OCI-LY7 (cell line): ENCODE results near the gene EDN1. TPM values are rescaled to one million over a fixed set of nuclear protein-coding genes. Genes with fewer than 3 reads are reported as not detected.

Experiments used
- Bru-seq: library from RNA; stranded (reverse); fragments of 400-500 nt; gene quantifications from one replicate; lab custom pipeline; 2021; lab: Mats Ljungman, UMichigan
- BruChase-seq, 2 experiments: library from RNA; stranded (reverse); fragments of 400-500 nt; gene quantifications; one replicate each; lab custom pipeline; 2021; lab: Mats Ljungman, UMichigan
- BruUV-seq: library from RNA; stranded (reverse); fragments of 400-500 nt; replicated peaks from 2 replicates; lab custom pipeline; 2021; lab: Mats Ljungman, UMichigan
- CTCF ChIA-PET: fragments of 300-600 bp; sonication (Branson Sonifier 250); formaldehyde crosslinking; loops from one replicate; lab custom pipeline; 2022; ENCODE audit warnings: antibody characterized with exemption; ENCODE audit not compliant: unreplicated experiment; lab: Charles Lee
- POLR2A ChIA-PET: fragments of 300-600 bp; sonication (Branson Sonifier 250); formaldehyde crosslinking; loops from one replicate; lab custom pipeline; 2022; ENCODE audit warnings: antibody characterized with exemption; lab: Charles Lee
- DNase-seq: peaks from one replicate; pipeline ENCODE4 v3.0.0-alpha.2; 2015; ENCODE audit warnings: low spot score
- H2AFZ ChIP-seq: fragments of 200-600 bp; sonication (generic), shearing (Covaris generic); 2 replicates; pipeline ENCODE4 v1.6.1; 2014; ENCODE audit warnings: mild to moderate bottlenecking, antibody characterized with exemption, low read length, moderate library complexity
- H3K27ac ChIP-seq: fragments of 200-600 bp; sonication (generic); 2 replicates; pipeline ENCODE4 v1.5.1; 2014; ENCODE audit warnings: mixed run types, low read depth, mild to moderate bottlenecking, moderate library complexity, low read length, inconsistent platforms; ENCODE audit not compliant: poor library complexity, severe bottlenecking
- H3K36me3 ChIP-seq: fragments of 200-600 bp; sonication (generic); 2 replicates; pipeline ENCODE4 v1.6.1; 2014; ENCODE audit warnings: mild to moderate bottlenecking, antibody characterized with exemption, low read length, moderate library complexity, mixed read lengths; ENCODE audit not compliant: insufficient read depth
- H3K4me1 ChIP-seq: fragments of 200-600 bp; sonication (generic); 2 replicates; pipeline ENCODE4 v1.5.1; 2014; ENCODE audit warnings: mild to moderate bottlenecking, low read length; ENCODE audit not compliant: insufficient read depth, poor library complexity, severe bottlenecking
- H3K4me2 ChIP-seq: fragments of 200-600 bp; sonication (generic); 2 replicates; pipeline ENCODE4 v1.6.1; 2014; ENCODE audit warnings: mild to moderate bottlenecking, low read length
- H3K4me3 ChIP-seq: fragments of 200-600 bp; sonication (generic); 2 replicates; pipeline ENCODE4 v1.5.1; 2014; ENCODE audit warnings: mild to moderate bottlenecking, low read depth, low read length; ENCODE audit not compliant: poor library complexity, severe bottlenecking
- H3K79me2 ChIP-seq: fragments of 200-600 bp; sonication (generic); 2 replicates; pipeline ENCODE4 v1.6.1; 2016; ENCODE audit warnings: low read depth, mild to moderate bottlenecking, low read length, moderate library complexity, mixed read lengths; ENCODE audit not compliant: insufficient read depth
- H3K9me2 ChIP-seq: fragments of 200-600 bp; sonication (generic); 2 replicates; pipeline ENCODE4 v1.6.1; 2016; ENCODE audit warnings: mild to moderate bottlenecking, low read length, mixed read lengths; ENCODE audit not compliant: insufficient read depth
- H3K9me3 ChIP-seq: fragments of 200-600 bp; sonication (generic); 2 replicates; pipeline ENCODE4 v1.6.1; 2014; ENCODE audit warnings: mild to moderate bottlenecking, mixed run types, low read length, mixed read lengths
- H4K20me1 ChIP-seq: fragments of 200-600 bp; sonication (generic); 2 replicates; pipeline ENCODE4 v1.6.1; 2014; ENCODE audit warnings: mild to moderate bottlenecking, antibody characterized with exemption, low read length, moderate library complexity, mixed read lengths; ENCODE audit not compliant: insufficient read depth
- CTCF ChIP-seq: fragments of 200-600 bp; sonication (generic); conservative IDR thresholded peaks from 2 replicates; pipeline ENCODE4 v1.5.1; 2014; ENCODE audit warnings: mild to moderate bottlenecking, antibody characterized with exemption, low read length, moderate library complexity, mixed read lengths
- EZH2phosphoT487 ChIP-seq: fragments of 200-600 bp; sonication (generic); IDR thresholded peaks from 2 replicates; pipeline ENCODE4 v1.6.1; 2018; ENCODE audit warnings: low read depth, borderline replicate concordance, mild to moderate bottlenecking, mixed run types, antibody characterized with exemption, low read length, moderate library complexity, mixed read lengths
- intact Hi-C: fragments of 100-400 bp; cut with micrococcal nuclease; formaldehyde crosslinking; loops from one replicate; pipeline ENCODE4 v1.10.0; 2022; ENCODE audit not compliant: unreplicated experiment
- long read RNA-seq: library from polyadenylated mRNA; stranded (forward); transcript quantifications from one replicate; pipeline ENCODE4 v2.0.0, GENCODE V29; 2022
- total RNA-seq, 2 experiments: library from RNA; depleted of rRNA in 1 of 2; stranded (reverse); fragments of >200 nt in 1 of 2; shearing (Covaris generic) in 1 of 2; gene quantifications; 2 replicates each; pipeline ENCODE4 v1.2.3, GENCODE V29; 2014 to 2022

EDN1 gene
- total RNA-seq (2014; rRNA removed; shearing (Covaris generic)) (not detected in 2 replicates), total RNA-seq (2022) (not detected in 2 replicates), Bru-seq, nascent RNA (percentile 11 among the genes with signal in this experiment), BruChase-seq, experiment 1, labeled RNA remaining after a 6-hour chase (percentile 21 among the genes with signal in this experiment), BruChase-seq, experiment 2, labeled RNA remaining after a 2-hour chase (percentile 15 among the genes with signal in this experiment)
- long read RNA-seq, result 0 reads

- Histone ChIP-seq H4K20me1 (no peaks in the 10 kb centered on the region), H3K4me2 (peak within 1 kb of the TSS; percentile 60), H3K9me2 (no peaks in the 10 kb centered on the region), H3K9me3 (no peaks in the 10 kb centered on the region), H3K79me2 (no peaks in the 10 kb centered on the region), H3K4me1 (no peaks in the 10 kb centered on the region), H3K4me3 (peak within 1 kb of the TSS; percentile 57), H3K36me3 (no peaks in the 10 kb centered on the region), H3K27ac (no peak within 1 kb of the TSS), H2AFZ (peak within 1 kb of the TSS; percentile 73; the same call in 1 of the 2 replicates)
- CTCF ChIA-PET, result interaction anchor here (0.5 to 0.9 kb wide), 3 partner anchors 9 to 319 kb away, joined by 3 to 4 read pairs (median 4); no protein-coding TSS in a partner anchor
- peak; percentile 36; the same call in 1 of the 2 replicates for TF ChIP-seq EZH2phosphoT487
- TF ChIP-seq CTCF, result peak; percentile 36; the same call in 1 of the 2 replicates
- DNase-seq, result peak; percentile 57
- POLR2A ChIA-PET, result interaction anchor here (1.0 kb wide), 1 partner anchor 10 kb away, joined by 3 read pairs; no protein-coding TSS in a partner anchor
- intact Hi-C loops, result loop anchor here (1.0 to 5.0 kb wide), 3 partner anchors 315 to 635 kb away; no protein-coding TSS in a partner anchor
- no TSS peak for BruUV-seq
These were observed at the start of gene EDN1 for GRCh38 chr6:12289933-12290820. EDN1 (plus strand) TSS chr6:12290361; CDS start chr6:12290630, 269 bp downstream.

- BruUV-seq, result no TSS peak
- intact Hi-C loops, result no loop called here
These were observed 48.5 kb upstream of the EDN1 start for GRCh38 chr6:12241493-12242175.

More at GRCh38 chr6:12241493-12242175, 48.5 kb upstream of the EDN1 start:
- H3K27ac ChIP-seq, result no peak overlapping the region
- ChIA-PET POLR2A (no interaction called here), CTCF (no interaction called here)
- no peaks in the 10 kb centered on the region for H3K9me2 ChIP-seq
- no peak for DNase-seq
- TF ChIP-seq EZH2phosphoT487 (no peak), CTCF (no peak)
- no peaks in the 10 kb centered on the region for H3K79me2 ChIP-seq
- no peaks in the 10 kb centered on the region for H3K36me3 ChIP-seq
- H3K9me3 ChIP-seq, result no peaks in the 10 kb centered on the region
- H3K4me3 ChIP-seq, result no peak overlapping the region
- H2AFZ ChIP-seq, result no peak overlapping the region
- no peaks in the 10 kb centered on the region for H3K4me1 ChIP-seq
- no peak overlapping the region for H3K4me2 ChIP-seq
- H4K20me1 ChIP-seq, result no peaks in the 10 kb centered on the region
